B cell (primary cell): Measurements from ENCODE around the gene CXCL13. TPM values are rescaled to one million over a fixed set of nuclear protein-coding genes. Genes with fewer than 3 reads are reported as not detected.
"Not testable (repeated sequence)": the region's sequence is repeated elsewhere in the genome, so short reads cannot be mapped to it uniquely, and the experiment has no call there.

Experiments used
- ATAC-seq: fragments of 200-7000 bp; cut with Tn5 transposase; one replicate; pipeline ENCODE4 v1.10.0; 2021; ENCODE audit warnings: low read depth, mild to moderate bottlenecking, moderate number of reproducible peaks, moderate library complexity
- CTCF ChIA-PET: fragments of 350-600 bp; sonication (Branson Sonifier 250); formaldehyde crosslinking; loops from one replicate; lab custom pipeline; 2021; ENCODE audit warnings: antibody characterized with exemption, inconsistent platforms; lab: Charles Lee
- POLR2A ChIA-PET: fragments of 350-600 bp; sonication (Branson Sonifier 250); formaldehyde crosslinking; loops from one replicate; lab custom pipeline; 2021; ENCODE audit warnings: antibody characterized with exemption; lab: Charles Lee
- DNase-seq: peaks from one replicate; pipeline ENCODE4 v3.0.0; 2013
- H2AFZ ChIP-seq: 2 replicates; pipeline ENCODE4 v1.6.1; 2012; ENCODE audit warnings: mild to moderate bottlenecking, low read depth, low read length; ENCODE audit not compliant: insufficient read depth, poor library complexity, severe bottlenecking
- H3K27ac ChIP-seq, 2 donors: 1 replicate in 1 of 2; 2 replicates in 1 of 2; pipeline ENCODE4 v1.5.1; 2012 to 2013; ENCODE audit warnings: low read length in 2 of 2, mild to moderate bottlenecking in 2 of 2, moderate library complexity in 1 of 2
- H3K27me3 ChIP-seq, 4 experiments: fragments of 200-600 bp in 1 of 4; sonication (generic) in 1 of 4; replicated peaks in 1 of 4; 1 replicate in 2 of 4; 2 replicates in 2 of 4; pipeline versions ENCODE4 v1.6.1 to v1.7.0; 2013 to 2016; ENCODE audit warnings: low read length in 3 of 4, mild to moderate bottlenecking in 2 of 4, mixed read lengths in 1 of 4, moderate library complexity in 1 of 4; ENCODE audit not compliant: insufficient read depth in 4 of 4, control insufficient read depth in 3 of 4; ENCODE audit errors: control extremely low read depth in 1 of 4
- H3K36me3 ChIP-seq, 2 experiments: replicated peaks in 1 of 2; 1 replicate in 1 of 2; 2 replicates in 1 of 2; pipeline versions ENCODE4 v1.6.1 to v1.7.1; 2013; ENCODE audit warnings: low read length in 1 of 2; ENCODE audit not compliant: insufficient read depth in 2 of 2, control insufficient read depth in 1 of 2; ENCODE audit errors: control extremely low read depth in 1 of 2, extremely low read depth in 1 of 2
- H3K4me1 ChIP-seq, 2 donors: fragments of 200-600 bp in 1 of 2; sonication (generic) in 1 of 2; 1 replicate in 1 of 2; 2 replicates in 1 of 2; pipeline versions ENCODE4 v1.5.1 to v1.6.1; 2013 to 2017; ENCODE audit warnings: low read length in 2 of 2; ENCODE audit not compliant: control insufficient read depth in 2 of 2, insufficient read depth in 2 of 2
- H3K4me2 ChIP-seq: replicated peaks from 2 replicates; pipeline ENCODE3; 2012; ENCODE audit warnings: mild to moderate bottlenecking, low read depth, low read length; ENCODE audit not compliant: poor library complexity, severe bottlenecking
- H3K4me3 ChIP-seq, 5 experiments: fragments of 200-600 bp in 1 of 5; sonication (generic) in 1 of 5; 1 replicate in 3 of 5; 2 replicates in 2 of 5; pipeline versions ENCODE4 v1.5.1 to v1.7.0; 2011 to 2016; ENCODE audit warnings: low read length in 4 of 5, mild to moderate bottlenecking in 4 of 5, low read depth in 2 of 5, control low read depth in 1 of 5, moderate library complexity in 1 of 5; ENCODE audit not compliant: insufficient read depth in 1 of 5; ENCODE audit errors: control extremely low read depth in 1 of 5, extremely low read depth in 1 of 5
- H3K79me2 ChIP-seq: fragments of 200-600 bp; sonication (generic); one replicate; pipeline ENCODE4 v1.6.0; 2016; ENCODE audit warnings: low read length; ENCODE audit not compliant: control insufficient read depth, insufficient read depth
- H3K9ac ChIP-seq: fragments of 200-600 bp; sonication (generic); 2 replicates; pipeline ENCODE4 v1.6.1; 2017; ENCODE audit warnings: mild to moderate bottlenecking, low read length, moderate library complexity
- H3K9me3 ChIP-seq, 3 donors: one replicate each; pipeline versions ENCODE4 v1.6.1 to v1.7.1; 2013; ENCODE audit warnings: low read length in 2 of 3; ENCODE audit not compliant: control insufficient read depth in 2 of 3, insufficient read depth in 1 of 3; ENCODE audit errors: control extremely low read depth in 1 of 3
- H4K20me1 ChIP-seq: 2 replicates; pipeline ENCODE4 v1.6.0; 2012; ENCODE audit warnings: mild to moderate bottlenecking, low read length; ENCODE audit not compliant: insufficient read depth, control insufficient read depth, poor library complexity, severe bottlenecking
- H3K27ac Mint-ChIP-seq: one replicate; pipeline ENCODE4 v1.8.0; 2021; ENCODE audit warnings: mixed read lengths
- H3K27me3 Mint-ChIP-seq: one replicate; pipeline ENCODE4 v1.8.0; 2021; ENCODE audit warnings: mixed read lengths
- H3K4me1 Mint-ChIP-seq: one replicate; pipeline ENCODE4 v1.8.0; 2021; ENCODE audit warnings: mixed read lengths
- H3K4me3 Mint-ChIP-seq: one replicate; pipeline ENCODE4 v1.8.0; 2021; ENCODE audit warnings: mixed read lengths
- H3K9me3 Mint-ChIP-seq: one replicate; pipeline ENCODE4 v1.8.0; 2022; ENCODE audit warnings: mixed read lengths; ENCODE audit not compliant: insufficient read depth
- CTCF ChIP-seq: fragments of 200-600 bp; IDR thresholded peaks from one replicate; pipeline ENCODE4 v1.8.0; 2022; ENCODE audit warnings: antibody characterized with exemption, mild to moderate bottlenecking
- EZH2 ChIP-seq: IDR thresholded peaks from 2 replicates; pipeline ENCODE4 v1.6.1; 2012; ENCODE audit warnings: borderline replicate concordance, low read depth, mild to moderate bottlenecking, moderate library complexity, low read length; ENCODE audit not compliant: insufficient read depth, poor library complexity, severe bottlenecking
- WGBS: methylation state at CpG from one replicate; pipeline ENCODE4 v1.1.5; 2013; ENCODE audit warnings: missing lambda C conversion rate; ENCODE audit not compliant: insufficient coverage; 5-methylcytosine and 5-hydroxymethylcytosine counted together
- intact Hi-C: fragments of 100-400 bp; cut with micrococcal nuclease; formaldehyde crosslinking; loops from one replicate; pipeline ENCODE4 v1.10.0; 2022
- polyA plus RNA-seq: library from polyadenylated mRNA; depleted of rRNA; stranded (reverse); fragments of >200 nt; gene quantifications from 2 replicates; pipeline ENCODE4 v1.2.3, GENCODE V29; 2012
- total RNA-seq, 2 donors: library from RNA; stranded (reverse); fragments of 120-200 nt in 1 of 2; gene quantifications; 1 replicate in 1 of 2; 2 replicates in 1 of 2; pipeline versions ENCODE4 v1.2.3 to v1.2.4, GENCODE V29; 2013 to 2022

The CXCL13 gene
- total and polyA plus RNA-seq, 2 donors (not counting 1 experiment from before 2014, with no cell fraction given) = not detected

- no peaks in the 10 kb centered on the region for H3K36me3 ChIP-seq
- H3K9ac ChIP-seq = no peak overlapping the region
- Mint-ChIP-seq H3K9me3 (no peaks in the 10 kb centered on the region), H3K4me1 (no peaks in the 10 kb centered on the region), H3K27me3 (no peaks in the 10 kb centered on the region), H3K4me3 (no peak overlapping the region), H3K27ac (no peak overlapping the region)
- H3K9me3 ChIP-seq = peaks cover 0 to 19% (median 0%) of the 10 kb centered on the region in 3 donors
- no peak for TF ChIP-seq EZH2
- no peak for TF ChIP-seq CTCF
- intact Hi-C loops = no loop called here
- 97% methylated on average over 4 of the region's 4 CpGs for WGBS
- H2AFZ ChIP-seq = no peak overlapping the region
- no peak overlapping the region for H3K27ac ChIP-seq
- H4K20me1 ChIP-seq = no peaks in the 10 kb centered on the region
- H3K27me3 ChIP-seq = no peaks in the 10 kb centered on the region
- no peaks in the 10 kb centered on the region for H3K4me1 ChIP-seq
- H3K4me3 ChIP-seq = no peak overlapping the region
- H3K4me2 ChIP-seq = no peak overlapping the region
- ATAC-seq = no peak
- no peaks in the 10 kb centered on the region for H3K79me2 ChIP-seq
- no peak for DNase-seq
- ChIA-PET POLR2A (no interaction called here), CTCF (no interaction called here)
These were observed 30.3 kb downstream of the CXCL13 start for GRCh38 chr4:77635876-77636275.

GRCh38 chr4:77636902-77637301 lies 31.3 kb downstream of the CXCL13 start:
- Histone ChIP-seq H3K79me2 (no peaks in the 10 kb centered on the region), H3K4me2 (no peak overlapping the region), H3K4me3 (no peak overlapping the region), H3K27me3 (peaks cover 0 to 5% (median 2%) of the 10 kb centered on the region in 4 experiments), H3K9ac (no peak overlapping the region), H4K20me1 (no peaks in the 10 kb centered on the region), H3K4me1 (no peaks in the 10 kb centered on the region), H3K36me3 (no peaks in the 10 kb centered on the region), H3K9me3 (peaks cover 0 to 16% (median 0%) of the 10 kb centered on the region in 3 donors), H3K27ac (no peak overlapping the region), H2AFZ (no peak overlapping the region)
- H3K4me3 Mint-ChIP-seq = no peak overlapping the region
- ATAC-seq (no peak), DNase-seq (no peak)
- no peaks in the 10 kb centered on the region for H3K4me1 Mint-ChIP-seq
- CTCF ChIA-PET = no interaction called here
- TF ChIP-seq CTCF (no peak), EZH2 (no peak)
- H3K27me3 Mint-ChIP-seq = no peaks in the 10 kb centered on the region
- WGBS = 100% methylated on average over 1 of the region's 3 CpGs
- no peaks in the 10 kb centered on the region for H3K9me3 Mint-ChIP-seq
- intact Hi-C loops = no loop called here
- H3K27ac Mint-ChIP-seq = no peak overlapping the region
- POLR2A ChIA-PET = no interaction called here

GRCh38 chr4:77644069-77644468 lies 38.4 kb downstream of the CXCL13 start:
- H3K79me2 ChIP-seq, H2AFZ ChIP-seq, H3K4me1 Mint-ChIP-seq, H3K27ac ChIP-seq, H3K4me1 ChIP-seq, intact Hi-C loops, CTCF ChIA-PET, H3K27me3 Mint-ChIP-seq, POLR2A ChIA-PET, H4K20me1 ChIP-seq, H3K4me2 ChIP-seq, ATAC-seq, H3K36me3 ChIP-seq, DNase-seq, H3K4me3 Mint-ChIP-seq, H3K9ac ChIP-seq, H3K27ac Mint-ChIP-seq, H3K4me3 ChIP-seq: not testable (repeated sequence)
- Histone ChIP-seq H3K27me3 (peaks cover 0 to 14% (median 8%) of the 10 kb centered on the region in 4 experiments), H3K9me3 (peaks cover 0 to 19% (median 0%) of the 10 kb centered on the region in 3 donors)
- peaks cover 17% of the 10 kb centered on the region for H3K9me3 Mint-ChIP-seq
- no CpG with 5 or more reads among the region's 1 CpG for WGBS
